Mesothelial cell of epicardium (in vitro differentiated cells): Measurements from ENCODE around the gene ZDHHC12. TPM values are rescaled to one million over a fixed set of nuclear protein-coding genes. Genes with fewer than 3 reads are reported as not detected.
A peak's percentile ranks its signal among the peaks of the same experiment; 100 is the strongest.

ENCODE experiments used
- DNase-seq, 2 experiments: peaks; one replicate each; pipeline ENCODE4 v3.0.0; 2021; ENCODE audit warnings: low spot score in 2 of 2; ENCODE audit not compliant: unreplicated experiment in 2 of 2
- H3K27ac Mint-ChIP-seq: 2 replicates; pipeline ENCODE4 v1.8.0; 2021; ENCODE audit warnings: mixed read lengths
- H3K27me3 Mint-ChIP-seq: 2 replicates; pipeline ENCODE4 v1.8.0; 2021; ENCODE audit warnings: low read depth, mixed read lengths
- H3K36me3 Mint-ChIP-seq: 2 replicates; pipeline ENCODE4 v1.8.0; 2021; ENCODE audit warnings: mixed read lengths
- H3K4me1 Mint-ChIP-seq: 2 replicates; pipeline ENCODE4 v1.8.0; 2021; ENCODE audit warnings: mixed read lengths
- H3K4me3 Mint-ChIP-seq: 2 replicates; pipeline ENCODE4 v1.8.0; 2021; ENCODE audit warnings: mild to moderate bottlenecking, moderate library complexity, mixed read lengths
- H3K9me3 Mint-ChIP-seq: 2 replicates; pipeline ENCODE4 v1.8.0; 2021; ENCODE audit warnings: mixed read lengths
- CTCF ChIP-seq: fragments of 200-600 bp; sonication (generic); IDR thresholded peaks from one replicate; pipeline ENCODE4 v1.5.0; 2021; ENCODE audit warnings: antibody characterized with exemption; ENCODE audit not compliant: unreplicated experiment
- total RNA-seq: library from RNA; stranded (reverse); gene quantifications from 3 replicates; pipeline ENCODE4 v1.2.1, GENCODE V29; 2021

The ZDHHC12 gene
- total RNA-seq, 1 donor from 2014 or later = 21.6 TPM

DNA sequence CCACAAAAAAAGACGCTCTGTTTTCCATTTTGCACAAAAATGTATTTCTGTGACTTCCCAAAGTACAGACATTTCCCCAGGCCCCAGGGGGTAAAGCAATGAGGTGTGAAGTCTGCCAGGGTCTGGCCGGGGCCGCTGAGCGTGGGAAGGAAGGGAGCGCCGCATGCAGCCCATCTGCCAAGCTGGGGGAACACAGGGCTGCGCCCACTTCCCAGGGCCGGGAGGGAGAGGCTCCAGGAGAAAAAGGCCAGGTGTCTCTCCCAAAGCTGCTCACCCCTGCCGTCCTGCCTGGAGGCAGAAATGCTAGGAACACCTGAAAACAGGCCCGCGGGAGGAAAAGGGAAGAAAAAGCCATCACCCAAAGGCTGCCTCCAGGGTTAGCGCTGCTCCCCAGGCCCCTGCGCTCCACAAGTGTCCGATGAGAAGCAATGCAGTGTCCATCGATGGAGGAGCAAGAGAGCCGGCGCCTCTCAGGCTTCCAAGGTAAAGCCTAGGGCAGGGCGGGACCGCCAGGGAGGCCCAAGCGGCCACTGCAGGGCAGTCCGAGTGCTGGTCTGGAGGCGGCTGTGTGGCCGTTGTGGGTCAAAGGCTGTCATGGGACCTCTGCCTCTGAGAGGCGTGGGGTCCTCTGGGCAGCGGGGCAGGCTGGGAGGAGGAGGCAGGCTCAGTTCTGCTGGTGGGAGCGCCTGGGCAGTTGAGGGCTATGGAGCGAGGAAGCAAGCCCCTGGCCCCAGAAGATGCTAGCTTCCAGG lies 6.0 kb upstream of the ZDHHC12 start:
- H3K9me3 Mint-ChIP-seq = no peaks in the 10 kb centered on the region
- no peak overlapping the region for H3K27ac Mint-ChIP-seq
- peaks cover 3% of the 10 kb centered on the region for H3K36me3 Mint-ChIP-seq
- H3K4me3 Mint-ChIP-seq = no peak overlapping the region
- TF ChIP-seq CTCF = no peak
- no peak for DNase-seq
- peaks cover 6% of the 10 kb centered on the region for H3K4me1 Mint-ChIP-seq
- H3K27me3 Mint-ChIP-seq = no peaks in the 10 kb centered on the region

GRCh38 chr9:128729302-128729701 lies 5.4 kb upstream of the ZDHHC12 start:
- Mint-ChIP-seq H3K27me3 (no peaks in the 10 kb centered on the region), H3K27ac (no peak overlapping the region), H3K4me1 (peaks cover 11% of the 10 kb centered on the region), H3K4me3 (no peak overlapping the region), H3K36me3 (no peaks in the 10 kb centered on the region), H3K9me3 (no peaks in the 10 kb centered on the region)
- no peak for DNase-seq
- TF ChIP-seq CTCF = no peak

GRCh38 chr9:128728298-128728697 lies 4.4 kb upstream of the ZDHHC12 start:
- H3K36me3 Mint-ChIP-seq = no peaks in the 10 kb centered on the region
- H3K4me3 Mint-ChIP-seq = no peak overlapping the region
- peaks cover 15% of the 10 kb centered on the region for H3K4me1 Mint-ChIP-seq
- H3K27ac Mint-ChIP-seq = no peak overlapping the region
- no peaks in the 10 kb centered on the region for H3K9me3 Mint-ChIP-seq
- no peaks in the 10 kb centered on the region for H3K27me3 Mint-ChIP-seq
- no peak for TF ChIP-seq CTCF
- DNase-seq = no peak

DNA sequence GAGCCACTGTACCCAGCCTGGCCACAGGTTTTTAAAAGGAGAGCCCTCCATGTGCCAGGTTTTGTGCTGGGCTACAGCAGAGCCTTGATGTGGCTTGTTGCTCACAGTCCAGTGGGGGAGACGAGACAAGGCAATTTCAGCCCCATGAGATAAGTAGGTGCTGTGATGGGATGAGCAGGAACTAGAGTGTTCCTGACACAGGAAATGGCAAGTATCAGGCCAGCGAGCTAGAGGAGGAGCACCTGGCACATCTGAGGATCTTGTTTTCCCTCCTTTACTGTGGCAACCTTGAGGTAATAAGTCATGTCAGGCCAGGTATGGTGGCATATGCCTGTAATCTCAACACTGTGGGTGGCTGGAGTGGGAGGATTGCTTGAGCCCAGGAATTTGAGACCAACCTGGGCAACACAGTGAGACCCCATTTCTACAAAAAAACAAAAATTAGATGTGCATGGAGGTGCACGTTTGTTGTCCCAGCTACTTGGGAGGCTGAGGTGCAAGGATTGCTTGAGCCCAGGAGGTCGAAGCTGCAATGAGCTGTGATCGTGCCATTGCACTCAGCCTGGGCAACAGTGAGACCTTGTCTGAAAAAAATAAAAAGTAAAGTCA lies 3.8 kb upstream of the ZDHHC12 start:
- H3K4me3 Mint-ChIP-seq = no peak overlapping the region
- H3K27ac Mint-ChIP-seq = no peak overlapping the region
- no peak for TF ChIP-seq CTCF
- peaks cover 18% of the 10 kb centered on the region for H3K4me1 Mint-ChIP-seq
- DNase-seq = no peak
- H3K27me3 Mint-ChIP-seq = no peaks in the 10 kb centered on the region
- no peaks in the 10 kb centered on the region for H3K36me3 Mint-ChIP-seq
- H3K9me3 Mint-ChIP-seq = no peaks in the 10 kb centered on the region

GRCh38 chr9:128724744-128725211 lies 851 bp upstream of the ZDHHC12 start:
- H3K4me3 Mint-ChIP-seq = peak overlapping the region; percentile 86
- H3K4me1 Mint-ChIP-seq = peaks cover 23% of the 10 kb centered on the region
- no peak overlapping the region for H3K27ac Mint-ChIP-seq
- DNase-seq = no peak
- H3K27me3 Mint-ChIP-seq = no peaks in the 10 kb centered on the region
- H3K9me3 Mint-ChIP-seq = no peaks in the 10 kb centered on the region
- no peak for TF ChIP-seq CTCF
- no peaks in the 10 kb centered on the region for H3K36me3 Mint-ChIP-seq
